NB4 (cell line): Measurements from ENCODE around the gene ZCCHC2.

Experiments used
- CTCF ChIP-seq: IDR thresholded peaks from one replicate; pipeline ENCODE4 v1.5.1; 2012; ENCODE audit warnings: low read depth, low read length
- MYC ChIP-seq: IDR thresholded peaks from 2 replicates; pipeline ENCODE4 v1.6.1; 2011; ENCODE audit warnings: low read depth, low read length
- POLR2A ChIP-seq: IDR thresholded peaks from 2 replicates; pipeline ENCODE4 v1.6.1; 2011; ENCODE audit warnings: mild to moderate bottlenecking; ENCODE audit not compliant: insufficient read length; ENCODE audit errors: extremely low read depth

GRCh38 chr18:62531078-62531477 is 8.3 kb downstream of the ZCCHC2 start:
- TF ChIP-seq CTCF (no peak), POLR2A (no peak), MYC (no peak)
